RCC 7860 (cell line): ENCODE measurements around the gene RAD50.

Experiments used
- DNase-seq: peaks from one replicate; pipeline ENCODE4 v3.0.0-alpha.2; 2015; ENCODE audit warnings: low spot score
- FAIRE-seq: peaks from 2 replicates; lab custom pipeline; 2012; peaks lifted over from hg19 to GRCh38; lab: Jason Lieb, UNC

Gene RAD50

DNA sequence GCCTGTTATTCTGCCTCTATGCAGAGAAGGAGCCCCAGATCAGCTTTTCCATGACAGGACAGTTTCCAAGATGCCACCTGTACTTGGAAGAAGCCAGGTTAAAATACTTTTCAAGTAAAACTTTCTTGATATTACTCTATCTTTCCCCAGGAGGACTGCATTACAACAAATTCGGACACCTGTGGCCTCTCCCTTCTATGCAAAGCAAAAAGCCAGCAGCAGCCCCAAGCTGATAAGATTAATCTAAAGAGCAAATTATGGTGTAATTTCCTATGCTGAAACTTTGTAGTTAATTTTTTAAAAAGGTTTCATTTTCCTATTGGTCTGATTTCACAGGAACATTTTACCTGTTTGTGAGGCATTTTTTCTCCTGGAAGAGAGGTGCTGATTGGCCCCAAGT, 116.7 kb downstream of the RAD50 start:
- FAIRE-seq, result no peak
- no peak for DNase-seq

DNA sequence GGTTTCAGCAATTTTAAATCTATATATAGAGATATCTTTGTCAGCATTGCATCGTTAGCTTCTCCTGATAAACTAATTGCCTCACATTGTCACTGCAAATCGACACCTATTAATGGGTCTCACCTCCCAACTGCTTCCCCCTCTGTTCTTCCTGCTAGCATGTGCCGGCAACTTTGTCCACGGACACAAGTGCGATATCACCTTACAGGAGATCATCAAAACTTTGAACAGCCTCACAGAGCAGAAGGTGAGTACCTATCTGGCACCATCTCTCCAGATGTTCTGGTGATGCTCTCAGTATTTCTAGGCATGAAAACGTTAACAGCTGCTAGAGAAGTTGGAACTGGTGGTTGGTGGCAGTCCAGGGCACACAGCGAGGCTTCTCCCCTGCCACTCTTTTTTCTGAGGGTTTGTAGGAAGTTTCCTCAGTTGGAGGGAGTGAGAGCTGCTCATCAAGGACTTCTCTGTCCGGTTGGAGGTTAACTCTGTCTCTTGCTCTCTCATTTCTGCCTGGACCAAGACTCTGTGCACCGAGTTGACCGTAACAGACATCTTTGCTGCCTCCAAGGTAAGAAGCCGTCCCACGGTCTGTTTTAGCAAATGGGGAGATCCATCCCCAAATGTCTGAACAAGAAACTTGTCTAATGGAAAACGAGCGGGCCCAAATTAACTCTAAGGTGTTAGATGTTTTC, 117.3 kb downstream of the RAD50 start, which contains the start of gene IL4:
IL4 (plus strand) TSS at position 51 of the 692 bp plus-strand sequence; CDS start at position 113, 62 bp downstream.
- DNase-seq, result no peak
- no peak for FAIRE-seq

DNA sequence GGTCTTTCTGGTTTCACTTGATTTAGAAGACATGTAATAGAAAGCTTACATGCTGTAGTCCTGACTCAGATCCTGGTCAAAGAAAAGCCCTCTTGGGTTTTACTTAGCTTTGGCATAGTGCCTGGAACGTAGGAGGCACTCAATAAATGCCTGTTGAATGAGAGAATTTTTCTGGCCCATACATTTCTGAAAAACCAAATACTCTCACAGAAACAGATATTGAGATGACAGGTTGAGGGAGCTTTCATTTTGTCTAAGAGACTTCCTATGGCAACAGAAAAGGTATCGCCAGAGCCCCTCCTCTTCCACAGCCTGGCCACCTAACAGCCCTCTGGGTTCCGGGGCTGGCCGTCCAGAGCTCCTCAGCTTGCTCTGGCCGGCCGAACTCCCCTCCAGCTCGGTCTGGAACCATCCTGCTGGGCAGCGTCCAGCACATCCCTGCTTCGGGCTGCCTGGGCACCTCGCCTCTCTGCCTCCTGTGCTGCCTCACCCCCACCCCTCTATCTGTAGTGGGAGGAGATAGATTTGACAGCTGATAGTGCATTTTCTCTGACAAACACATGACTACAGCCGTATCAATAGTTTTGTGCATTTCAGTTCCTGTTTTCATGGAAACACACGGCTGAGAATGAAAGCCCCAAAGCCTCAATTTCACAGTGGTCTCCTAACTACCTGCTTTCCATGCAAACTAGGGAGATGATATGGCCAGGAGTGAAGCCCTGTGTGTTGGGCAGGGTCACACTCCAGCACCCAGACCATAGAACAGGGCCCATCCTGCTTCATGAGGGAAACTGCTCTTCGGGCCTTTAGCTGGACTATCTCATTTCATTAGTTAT, 118.1 kb downstream of the RAD50 start:
- DNase-seq (peak; percentile 80), FAIRE-seq (peak; percentile 74)

DNA sequence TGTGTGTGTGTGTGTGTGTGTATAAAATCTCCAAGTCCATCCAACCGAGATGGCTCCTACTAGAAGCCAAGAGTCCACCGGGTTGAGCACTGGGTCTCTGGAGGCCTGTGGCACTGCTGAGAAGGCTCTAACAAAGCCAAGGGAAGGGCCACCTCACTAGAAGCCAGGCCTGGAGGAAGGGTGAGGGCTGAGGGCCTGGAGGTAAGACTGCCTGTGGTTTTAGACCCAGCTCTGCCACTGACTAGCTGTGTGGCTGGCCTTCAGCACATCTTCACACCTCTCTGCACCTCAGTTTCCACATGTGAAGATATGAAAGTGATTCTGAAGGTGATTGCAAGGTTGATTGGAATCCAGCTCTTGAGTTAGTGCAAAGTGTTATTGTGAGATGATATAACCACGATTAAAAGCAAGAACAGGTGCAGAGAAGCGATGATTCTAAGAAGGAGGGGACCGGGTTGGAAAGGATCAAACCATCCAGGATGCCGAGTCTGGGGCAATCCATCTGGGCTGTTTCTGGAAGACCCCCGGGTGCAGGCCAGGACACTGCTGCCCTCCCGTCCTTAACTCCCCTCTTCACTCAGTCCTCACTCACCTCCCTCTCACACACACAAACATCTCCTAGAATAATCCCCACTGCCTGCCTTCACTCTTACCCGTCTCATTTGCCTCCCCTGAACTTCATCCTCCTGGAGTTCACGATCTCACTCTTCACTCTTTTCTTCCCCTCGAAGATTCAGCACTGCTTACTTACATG, 119.3 kb downstream of the RAD50 start:
- FAIRE-seq (no peak), DNase-seq (no peak)

- DNase-seq, result peak; percentile 94
- FAIRE-seq, result peak; percentile 88
Measured at GRCh38 chr5:132677191-132677590, 120.4 kb downstream of the RAD50 start.

DNA sequence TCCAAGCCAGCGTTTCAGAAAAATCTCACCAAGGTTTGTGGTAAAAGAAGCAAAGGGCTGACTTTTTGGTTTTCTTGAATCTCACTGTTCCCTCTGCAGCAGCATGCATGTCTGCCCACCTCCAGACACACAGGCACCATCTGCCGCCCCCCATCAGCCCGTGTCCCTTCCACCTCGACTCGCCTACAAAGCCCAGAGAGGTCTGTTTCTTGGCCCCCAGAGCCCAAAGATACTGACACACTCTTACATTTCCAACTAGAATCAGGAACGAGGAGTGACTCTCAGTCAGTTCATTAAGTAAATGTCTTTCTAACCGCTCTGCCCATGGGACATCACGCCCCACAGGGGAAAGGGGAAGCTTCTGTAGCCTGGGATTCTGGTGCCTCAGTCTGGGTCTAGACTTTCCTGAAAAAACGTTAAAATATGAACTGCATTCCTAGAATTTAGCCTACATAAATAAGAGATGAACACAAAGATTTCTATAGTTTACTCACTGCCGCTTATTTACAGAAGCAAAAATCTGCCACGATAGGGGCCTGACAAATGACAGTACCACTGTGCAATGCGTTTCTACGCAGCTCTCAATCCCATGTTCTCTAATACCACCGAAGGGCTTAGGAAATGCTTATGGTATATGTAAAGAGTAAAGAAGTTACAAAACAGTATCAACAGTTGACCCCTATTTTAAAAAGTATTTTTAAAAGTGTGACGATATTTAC, 121.1 kb downstream of the RAD50 start:
- FAIRE-seq, result no peak
- DNase-seq, result no peak

GRCh38 chr5:132678735-132679134, 122.0 kb downstream of the RAD50 start:
- DNase-seq (no peak), FAIRE-seq (no peak)

- DNase-seq (no peak), FAIRE-seq (no peak)
Measured at GRCh38 chr5:132679166-132679565, 122.4 kb downstream of the RAD50 start.

- DNase-seq (no peak), FAIRE-seq (no peak)
Measured at GRCh38 chr5:132679717-132680380, 123.1 kb downstream of the RAD50 start.

DNA sequence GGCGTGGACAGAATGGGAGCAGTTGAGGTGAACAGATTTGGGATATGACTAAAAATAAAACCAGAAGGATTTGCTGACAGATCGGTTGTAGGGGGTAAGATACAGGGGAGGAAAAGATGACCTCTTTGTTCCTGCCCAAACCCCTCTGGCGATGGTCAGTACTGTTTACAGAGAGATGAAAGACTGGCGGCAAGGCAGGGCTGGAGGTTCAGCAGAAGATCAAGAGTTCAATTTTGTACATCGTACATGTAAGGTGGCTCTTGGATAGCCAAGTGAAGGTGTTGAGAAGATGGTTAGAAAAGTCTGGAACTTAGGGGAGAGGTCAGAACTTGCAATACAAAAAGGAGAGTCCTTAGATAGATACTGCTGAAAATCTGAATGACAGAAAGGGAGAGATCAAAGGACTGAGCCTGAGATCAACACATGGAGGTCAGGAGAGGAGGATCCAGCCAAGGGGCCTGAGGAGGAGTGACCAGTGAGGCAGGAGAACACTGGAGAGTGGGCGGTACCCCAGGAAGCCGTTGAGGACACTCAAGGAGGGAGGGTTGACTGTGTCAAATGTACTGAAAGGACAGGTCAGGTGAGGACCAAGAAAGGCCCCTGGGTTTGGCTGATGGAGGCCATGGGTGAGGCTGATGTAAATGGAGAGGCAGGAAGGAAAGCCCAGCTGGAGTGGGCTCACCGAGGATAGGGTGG, 124.2 kb downstream of the RAD50 start:
- DNase-seq, result no peak
- FAIRE-seq, result no peak

DNA sequence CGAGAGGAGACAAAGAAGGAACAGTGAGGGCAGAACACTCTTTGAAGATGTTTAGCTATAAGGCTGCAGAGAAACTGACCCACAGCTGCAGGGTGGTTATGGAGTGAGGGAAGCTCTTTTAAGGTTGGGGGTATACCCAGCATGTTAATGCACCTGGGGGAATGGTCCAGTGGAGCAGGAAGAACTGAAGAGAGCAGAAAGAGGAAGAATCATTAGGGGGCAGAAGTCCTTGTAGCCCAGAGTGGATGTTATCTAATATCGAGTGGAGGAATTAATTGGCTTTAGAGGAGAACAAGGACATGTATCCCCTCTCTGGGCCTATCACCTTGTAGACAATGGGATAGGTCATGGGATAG, 124.7 kb downstream of the RAD50 start:
- DNase-seq (no peak), FAIRE-seq (no peak)

DNA sequence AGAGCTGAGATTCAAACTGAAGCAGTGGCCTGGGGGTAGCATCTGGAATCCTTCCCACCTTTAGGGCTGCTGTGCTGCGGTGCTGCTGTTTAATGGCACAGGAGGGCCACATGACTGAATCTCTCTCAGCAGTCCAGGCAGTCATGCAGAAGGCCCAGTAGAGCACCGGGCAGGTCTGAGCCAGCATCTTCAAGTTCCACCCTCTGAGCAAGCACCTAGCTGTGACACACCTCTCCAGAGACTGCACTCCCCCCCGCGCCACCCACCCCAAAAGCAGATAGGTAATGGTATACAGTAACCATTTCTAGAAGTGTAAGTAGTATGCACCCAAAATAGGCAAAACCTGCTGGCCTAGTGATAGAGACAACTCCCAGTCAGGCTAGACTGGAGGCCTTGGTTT, 125.2 kb downstream of the RAD50 start:
- DNase-seq (no peak), FAIRE-seq (no peak)

- no peak for DNase-seq
- no peak for FAIRE-seq
Measured at GRCh38 chr5:132684491-132684890, 127.7 kb downstream of the RAD50 start.

DNA sequence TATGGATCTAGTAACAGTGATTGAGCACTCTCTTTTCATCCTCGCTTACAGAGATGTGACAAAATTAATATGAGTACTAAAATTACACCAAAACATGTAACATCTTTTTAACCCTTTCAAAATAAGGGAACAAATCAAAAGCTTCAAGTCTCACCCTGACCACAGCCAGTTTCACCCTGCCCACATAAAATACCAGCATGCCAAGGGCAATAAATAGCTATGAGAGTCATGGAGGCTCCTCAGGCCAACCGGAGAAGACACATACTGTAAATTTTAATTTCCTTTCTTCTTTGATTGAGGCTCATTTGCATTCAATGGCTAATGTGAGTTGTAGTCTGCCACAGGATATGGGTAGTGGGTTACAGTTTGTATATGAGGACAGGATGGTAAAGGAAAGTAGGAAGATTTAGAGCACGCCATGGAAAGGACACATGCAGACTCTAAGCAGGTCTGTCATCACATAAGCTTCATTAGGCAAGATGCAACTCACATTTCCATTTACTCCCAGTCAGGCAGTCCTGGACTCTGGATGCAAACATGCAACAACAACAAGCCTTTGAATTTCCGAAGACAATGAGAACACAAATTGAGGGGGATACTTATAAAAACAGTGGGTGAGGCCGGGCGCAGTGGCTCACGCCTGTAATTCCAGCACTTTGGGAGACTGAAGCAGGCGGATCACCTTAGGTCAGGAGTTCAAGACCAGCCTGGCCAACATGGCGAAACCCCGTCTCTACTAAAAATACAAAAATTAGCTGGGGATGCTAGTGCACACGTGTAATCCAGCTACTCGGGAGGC, 128.3 kb downstream of the RAD50 start:
- FAIRE-seq, result no peak
- no peak for DNase-seq

GRCh38 chr5:132686193-132686592, 129.4 kb downstream of the RAD50 start:
- DNase-seq, result no peak

GRCh38 chr5:132687995-132688394, 131.2 kb downstream of the RAD50 start:
- DNase-seq (no peak), FAIRE-seq (no peak)

More at GRCh38 chr5:132686193-132686592, 129.4 kb downstream of the RAD50 start:
- FAIRE-seq, result no peak

- no peak for DNase-seq
- FAIRE-seq, result no peak
Measured at GRCh38 chr5:132688536-132689339, 132.0 kb downstream of the RAD50 start.

DNA sequence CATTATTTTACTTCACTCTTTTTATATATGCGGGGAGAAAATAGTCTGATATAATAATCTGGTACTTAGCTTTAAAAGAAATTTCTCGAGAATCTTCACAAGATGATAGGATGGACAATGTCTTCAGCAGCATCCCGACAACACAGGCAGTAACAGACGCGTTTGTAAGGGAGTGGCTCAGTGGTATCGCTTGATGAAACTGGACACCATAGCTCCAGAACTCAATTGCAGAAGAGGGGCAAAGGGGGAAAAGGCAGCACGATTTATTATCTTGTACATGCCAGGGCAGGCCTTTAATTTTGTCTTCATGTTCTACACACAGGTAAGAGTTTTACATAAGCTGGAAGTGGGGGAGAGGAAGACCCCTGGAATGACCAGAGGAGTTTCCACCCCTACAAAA, 132.7 kb downstream of the RAD50 start:
- DNase-seq, result no peak
- no peak for FAIRE-seq
